SK-N-SH treated with all-trans-retinoic acid at 6 μM for 48 hours (cell line): ENCODE data around the gene ZNF584.

Experiments
- ARNTL ChIP-seq: fragments of 450-650 bp; formaldehyde crosslinking; IDR thresholded peaks from 2 replicates; pipeline ENCODE4 v1.5.0; 2020; ENCODE audit warnings: low read depth, mild to moderate bottlenecking, moderate library complexity, borderline replicate concordance
- CSDC2 ChIP-seq: fragments of 250-450 bp; sonication (Bioruptor Pico); IDR thresholded peaks from 2 replicates; pipeline ENCODE4 v1.5.0; 2020; ENCODE audit warnings: mild to moderate bottlenecking, moderate library complexity
- CSRNP3 ChIP-seq: fragments of 250-450 bp; sonication (Bioruptor Pico); IDR thresholded peaks from 2 replicates; pipeline ENCODE4 v1.5.1; 2021; ENCODE audit warnings: mild to moderate bottlenecking, moderate library complexity
- ESRRG ChIP-seq: fragments of 250-450 bp; sonication (Bioruptor Pico); IDR thresholded peaks from 2 replicates; pipeline ENCODE4 v1.6.1; 2021; ENCODE audit warnings: mild to moderate bottlenecking
- TCF4 ChIP-seq: fragments of 250-450 bp; sonication (Bioruptor Pico); IDR thresholded peaks from 2 replicates; pipeline ENCODE4 v1.8.0; 2021; ENCODE audit warnings: mild to moderate bottlenecking, moderate library complexity, borderline replicate concordance
- ZC3H10 ChIP-seq: fragments of 250-450 bp; sonication (Bioruptor Pico); IDR thresholded peaks from 2 replicates; pipeline ENCODE4 v1.5.1; 2021; ENCODE audit warnings: mild to moderate bottlenecking, moderate library complexity
- ZFP3 ChIP-seq: fragments of 250-450 bp; sonication (Bioruptor Pico); IDR thresholded peaks from 2 replicates; pipeline ENCODE4 v1.5.0; 2020; ENCODE audit warnings: mild to moderate bottlenecking, moderate library complexity
- ZFP30 ChIP-seq: fragments of 450-650 bp; formaldehyde crosslinking; IDR thresholded peaks from 2 replicates; pipeline ENCODE4 v1.5.0; 2022; ENCODE audit warnings: mild to moderate bottlenecking, moderate library complexity
- ZNF70 ChIP-seq: fragments of 450-650 bp; formaldehyde crosslinking; IDR thresholded peaks from 2 replicates; pipeline ENCODE4 v1.5.0; 2020; ENCODE audit warnings: mild to moderate bottlenecking, moderate library complexity
- ZNF8 ChIP-seq: fragments of 450-650 bp; formaldehyde crosslinking; IDR thresholded peaks from 2 replicates; pipeline ENCODE4 v1.5.0; 2020; ENCODE audit warnings: mild to moderate bottlenecking, moderate library complexity
- TF ChIP-seq, protein P1 (sequence below): fragments of 250-450 bp; sonication (Bioruptor Pico); IDR thresholded peaks from 2 replicates; pipeline ENCODE4 v1.5.1; 2020; ENCODE audit warnings: low read depth, mild to moderate bottlenecking, moderate library complexity
- TF ChIP-seq, protein P2 (sequence below): fragments of 250-450 bp; sonication (Bioruptor Pico); IDR thresholded peaks from 2 replicates; pipeline ENCODE4 v1.8.0; 2021; ENCODE audit warnings: low read depth, mild to moderate bottlenecking, moderate library complexity, borderline replicate concordance
- TF ChIP-seq, protein P3 (sequence below): fragments of 250-450 bp; sonication (Bioruptor Pico); IDR thresholded peaks from 2 replicates; pipeline ENCODE4 v1.8.0; 2020; ENCODE audit warnings: mild to moderate bottlenecking, moderate library complexity, borderline replicate concordance

GRCh38 chr19:58368561-58369360, 39.7 kb upstream of the ZNF584 start:
- TF ChIP-seq, protein P1, sequence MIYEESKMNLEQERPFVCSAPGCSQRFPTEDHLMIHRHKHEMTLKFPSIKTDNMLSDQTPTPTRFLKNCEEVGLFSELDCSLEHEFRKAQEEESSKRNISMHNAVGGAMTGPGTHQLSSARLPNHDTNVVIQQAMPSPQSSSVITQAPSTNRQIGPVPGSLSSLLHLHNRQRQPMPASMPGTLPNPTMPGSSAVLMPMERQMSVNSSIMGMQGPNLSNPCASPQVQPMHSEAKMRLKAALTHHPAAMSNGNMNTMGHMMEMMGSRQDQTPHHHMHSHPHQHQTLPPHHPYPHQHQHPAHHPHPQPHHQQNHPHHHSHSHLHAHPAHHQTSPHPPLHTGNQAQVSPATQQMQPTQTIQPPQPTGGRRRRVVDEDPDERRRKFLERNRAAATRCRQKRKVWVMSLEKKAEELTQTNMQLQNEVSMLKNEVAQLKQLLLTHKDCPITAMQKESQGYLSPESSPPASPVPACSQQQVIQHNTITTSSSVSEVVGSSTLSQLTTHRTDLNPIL (CRISPR knock-in tag) = no peak
- TF ChIP-seq ZFP3 (CRISPR knock-in tag) (no peak), ZFP30 (CRISPR knock-in tag) (no peak), ZNF8 (CRISPR knock-in tag) (no peak), ESRRG (no peak), CSRNP3 (CRISPR knock-in tag) (no peak), TCF4 (CRISPR knock-in tag) (no peak), ZC3H10 (CRISPR knock-in tag) (no peak), ARNTL (CRISPR knock-in tag) (no peak), CSDC2 (CRISPR knock-in tag) (no peak), ZNF70 (CRISPR knock-in tag) (no peak)
- TF ChIP-seq, protein P2, sequence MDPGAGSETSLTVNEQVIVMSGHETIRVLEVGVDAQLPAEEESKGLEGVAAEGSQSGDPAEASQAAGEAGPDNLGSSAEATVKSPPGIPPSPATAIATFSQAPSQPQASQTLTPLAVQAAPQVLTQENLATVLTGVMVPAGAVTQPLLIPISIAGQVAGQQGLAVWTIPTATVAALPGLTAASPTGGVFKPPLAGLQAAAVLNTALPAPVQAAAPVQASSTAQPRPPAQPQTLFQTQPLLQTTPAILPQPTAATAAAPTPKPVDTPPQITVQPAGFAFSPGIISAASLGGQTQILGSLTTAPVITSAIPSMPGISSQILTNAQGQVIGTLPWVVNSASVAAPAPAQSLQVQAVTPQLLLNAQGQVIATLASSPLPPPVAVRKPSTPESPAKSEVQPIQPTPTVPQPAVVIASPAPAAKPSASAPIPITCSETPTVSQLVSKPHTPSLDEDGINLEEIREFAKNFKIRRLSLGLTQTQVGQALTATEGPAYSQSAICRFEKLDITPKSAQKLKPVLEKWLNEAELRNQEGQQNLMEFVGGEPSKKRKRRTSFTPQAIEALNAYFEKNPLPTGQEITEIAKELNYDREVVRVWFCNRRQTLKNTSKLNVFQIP = no peak
- TF ChIP-seq, protein P3, sequence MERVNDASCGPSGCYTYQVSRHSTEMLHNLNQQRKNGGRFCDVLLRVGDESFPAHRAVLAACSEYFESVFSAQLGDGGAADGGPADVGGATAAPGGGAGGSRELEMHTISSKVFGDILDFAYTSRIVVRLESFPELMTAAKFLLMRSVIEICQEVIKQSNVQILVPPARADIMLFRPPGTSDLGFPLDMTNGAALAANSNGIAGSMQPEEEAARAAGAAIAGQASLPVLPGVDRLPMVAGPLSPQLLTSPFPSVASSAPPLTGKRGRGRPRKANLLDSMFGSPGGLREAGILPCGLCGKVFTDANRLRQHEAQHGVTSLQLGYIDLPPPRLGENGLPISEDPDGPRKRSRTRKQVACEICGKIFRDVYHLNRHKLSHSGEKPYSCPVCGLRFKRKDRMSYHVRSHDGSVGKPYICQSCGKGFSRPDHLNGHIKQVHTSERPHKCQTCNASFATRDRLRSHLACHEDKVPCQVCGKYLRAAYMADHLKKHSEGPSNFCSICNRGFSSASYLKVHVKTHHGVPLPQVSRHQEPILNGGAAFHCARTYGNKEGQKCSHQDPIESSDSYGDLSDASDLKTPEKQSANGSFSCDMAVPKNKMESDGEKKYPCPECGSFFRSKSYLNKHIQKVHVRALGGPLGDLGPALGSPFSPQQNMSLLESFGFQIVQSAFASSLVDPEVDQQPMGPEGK (CRISPR knock-in tag) = no peak
